IMR-90 (cell line): ENCODE data around the gene GPC2. TPM values are rescaled to one million over a fixed set of nuclear protein-coding genes. Genes with fewer than 3 reads are reported as not detected.

Experiments used
- ATAC-seq: fragments of 200-7000 bp; cut with Tn5 transposase; 2 replicates; pipeline ENCODE4 v1.9.1; 2020; ENCODE audit warnings: low read depth, mild to moderate bottlenecking, moderate library complexity
- BruUV-seq: library from RNA; stranded (reverse); fragments of 400-500 nt; replicated peaks from 2 replicates; lab custom pipeline; 2021; lab: Mats Ljungman, UMichigan
- CTCF ChIA-PET: fragments of 300-600 bp; formaldehyde crosslinking; extraction: SDS; loops from one replicate; lab custom pipeline; 2021; ENCODE audit warnings: antibody characterized with exemption; lab: Yijun Ruan, JAX
- POLR2A ChIA-PET: fragments of 300-600 bp; sonication (Branson Sonifier 250); formaldehyde crosslinking; loops from one replicate; lab custom pipeline; 2022; ENCODE audit warnings: antibody characterized with exemption; ENCODE audit not compliant: unreplicated experiment; lab: Charles Lee
- DNase-seq: peaks from one replicate; pipeline ENCODE4 v3.0.0; 2013
- H2AFZ ChIP-seq: replicated peaks from 2 replicates; pipeline ENCODE3; 2013; ENCODE audit warnings: low read length, mild to moderate bottlenecking; ENCODE audit not compliant: poor library complexity
- H2AK5ac ChIP-seq: 2 replicates; pipeline ENCODE4 v1.6.1; 2013; ENCODE audit warnings: low read depth, low read length, inconsistent platforms
- H2AK9ac ChIP-seq: replicated peaks from 2 replicates; pipeline ENCODE3; 2013; ENCODE audit warnings: mild to moderate bottlenecking, low read depth, low read length, moderate library complexity; ENCODE audit not compliant: poor library complexity
- H2BK120ac ChIP-seq: 2 replicates; pipeline ENCODE4 v1.6.1; 2013; ENCODE audit warnings: low read depth, low read length, inconsistent platforms
- H2BK15ac ChIP-seq: 3 replicates; pipeline ENCODE4 v1.6.1; 2013; ENCODE audit warnings: low read depth, low read length, inconsistent platforms
- H2BK20ac ChIP-seq: 2 replicates; pipeline ENCODE4 v1.6.1; 2013; ENCODE audit warnings: low read depth, mild to moderate bottlenecking, inconsistent platforms, low read length, moderate library complexity
- H2BK5ac ChIP-seq: 2 replicates; pipeline ENCODE4 v1.6.1; 2013; ENCODE audit warnings: mild to moderate bottlenecking, low read depth, low read length, inconsistent platforms; ENCODE audit not compliant: poor library complexity, severe bottlenecking
- H3K14ac ChIP-seq: replicated peaks from 2 replicates; pipeline ENCODE4 v1.6.1; 2013; ENCODE audit warnings: low read depth, low read length, inconsistent platforms
- H3K18ac ChIP-seq: 2 replicates; pipeline ENCODE4 v1.6.1; 2013; ENCODE audit warnings: low read depth, low read length, control low read depth
- H3K23ac ChIP-seq: 2 replicates; pipeline ENCODE4 v1.6.1; 2013; ENCODE audit warnings: low read depth, low read length, inconsistent platforms
- H3K27ac ChIP-seq: 2 replicates; pipeline ENCODE4 v1.5.1; 2013; ENCODE audit warnings: mild to moderate bottlenecking, control low read depth, low read length; ENCODE audit not compliant: insufficient read depth
- H3K27me3 ChIP-seq: 2 replicates; pipeline ENCODE4 v1.6.1; 2013; ENCODE audit warnings: low read length; ENCODE audit not compliant: control insufficient read depth, insufficient read depth
- H3K36me3 ChIP-seq: 2 replicates; pipeline ENCODE4 v1.6.1; 2013; ENCODE audit warnings: low read length, mixed read lengths; ENCODE audit not compliant: control insufficient read depth, insufficient read depth
- H3K4ac ChIP-seq: 2 replicates; pipeline ENCODE4 v1.6.1; 2013; ENCODE audit warnings: low read depth, low read length, inconsistent platforms
- H3K4me1 ChIP-seq: 2 replicates; pipeline ENCODE4 v1.6.1; 2013; ENCODE audit warnings: low read length, mixed read lengths; ENCODE audit not compliant: control insufficient read depth, insufficient read depth
- H3K4me2 ChIP-seq: 2 replicates; pipeline ENCODE4 v1.6.1; 2013; ENCODE audit warnings: low read depth, mild to moderate bottlenecking, control low read depth, low read length, moderate library complexity
- H3K4me3 ChIP-seq: 2 replicates; pipeline ENCODE4 v1.5.1; 2013; ENCODE audit warnings: low read depth, mild to moderate bottlenecking, control low read depth, low read length, moderate library complexity; ENCODE audit not compliant: insufficient read depth
- H3K56ac ChIP-seq: 2 replicates; pipeline ENCODE4 v1.6.1; 2013; ENCODE audit warnings: low read length, inconsistent platforms; ENCODE audit not compliant: insufficient read depth; ENCODE audit errors: extremely low read depth
- H3K79me1 ChIP-seq, 2 experiments: 2 replicates each; pipeline ENCODE4 v1.6.1; 2013; ENCODE audit warnings: low read length in 2 of 2, inconsistent platforms in 1 of 2, low read depth in 1 of 2
- H3K9ac ChIP-seq: 2 replicates; pipeline ENCODE4 v1.6.1; 2013; ENCODE audit warnings: low read depth, low read length, control low read depth
- H3K9me1 ChIP-seq: 2 replicates; pipeline ENCODE4 v1.6.1; 2013; ENCODE audit warnings: low read length, inconsistent platforms; ENCODE audit not compliant: insufficient read depth
- H3K9me3 ChIP-seq: 2 replicates; pipeline ENCODE4 v1.6.1; 2013; ENCODE audit warnings: low read length; ENCODE audit not compliant: control insufficient read depth, insufficient read depth
- H4K20me1 ChIP-seq: 2 replicates; pipeline ENCODE4 v1.6.1; 2013; ENCODE audit warnings: low read length, inconsistent platforms; ENCODE audit not compliant: insufficient read depth
- H4K5ac ChIP-seq: 2 replicates; pipeline ENCODE4 v1.6.1; 2013; ENCODE audit warnings: mild to moderate bottlenecking, low read depth, low read length, control low read depth
- H4K8ac ChIP-seq, 2 experiments: 2 replicates each; pipeline ENCODE4 v1.6.1; 2013; ENCODE audit warnings: low read depth in 2 of 2, low read length in 2 of 2, control low read depth in 1 of 2, inconsistent platforms in 1 of 2
- H4K91ac ChIP-seq: 2 replicates; pipeline ENCODE4 v1.6.1; 2013; ENCODE audit warnings: low read depth, low read length, inconsistent platforms; ENCODE audit not compliant: insufficient read depth
- BHLHE40 ChIP-seq: fragments of 150-350 bp; IDR thresholded peaks from 2 replicates; pipeline ENCODE4 v1.6.1; 2016; ENCODE audit warnings: mild to moderate bottlenecking, low read depth, low read length
- CTCF ChIP-seq: conservative IDR thresholded peaks from 2 replicates; pipeline ENCODE4 v1.5.1; 2012; ENCODE audit warnings: mild to moderate bottlenecking, low read depth, low read length, improper control_type of control experiment
- WGBS, 2 experiments: methylation state at CpG; one replicate each; pipeline versions ENCODE4 v1.1.5 to v1.1.7; 2013; ENCODE audit warnings: missing lambda C conversion rate in 2 of 2; ENCODE audit not compliant: insufficient read length in 1 of 2; ENCODE audit errors: extremely low coverage in 2 of 2; 5-methylcytosine and 5-hydroxymethylcytosine counted together
- dilution Hi-C: fragments of 300-500 bp; cut with HindIII; formaldehyde crosslinking; loops from one replicate; pipeline ENCODE4 v1.14.3; 2018; ENCODE audit warnings: low sequenced_read_pairs; ENCODE audit not compliant: unreplicated experiment
- in situ Hi-C: fragments of 300-500 bp; cut with MboI; formaldehyde crosslinking; loops from 3 replicates; pipeline ENCODE4 v1.14.3; 2019; ENCODE audit warnings: low sequenced_read_pairs, inconsistent platforms, mixed read lengths
- intact Hi-C: fragments of 100-400 bp; cut with micrococcal nuclease; formaldehyde crosslinking; loops from 2 replicates; pipeline ENCODE4 v1.10.0; 2022
- polyA plus RNA-seq, 3 experiments: library from polyadenylated mRNA; depleted of rRNA; stranded (reverse); fragments of >200 nt; gene quantifications; 2 replicates each; pipeline ENCODE4 v1.2.3, GENCODE V29; 2012; ENCODE audit warnings: low replicate concordance in 1 of 3
- total RNA-seq: library from RNA; depleted of rRNA; stranded (reverse); fragments of >200 nt; gene quantifications from 2 replicates; pipeline ENCODE4 v1.2.3, GENCODE V29; 2012

GPC2 gene
- total and polyA plus RNA-seq, 2 of the 4 experiments (the other 2 are of a cell fraction) = 1.8 to 6.0 TPM

DNA sequence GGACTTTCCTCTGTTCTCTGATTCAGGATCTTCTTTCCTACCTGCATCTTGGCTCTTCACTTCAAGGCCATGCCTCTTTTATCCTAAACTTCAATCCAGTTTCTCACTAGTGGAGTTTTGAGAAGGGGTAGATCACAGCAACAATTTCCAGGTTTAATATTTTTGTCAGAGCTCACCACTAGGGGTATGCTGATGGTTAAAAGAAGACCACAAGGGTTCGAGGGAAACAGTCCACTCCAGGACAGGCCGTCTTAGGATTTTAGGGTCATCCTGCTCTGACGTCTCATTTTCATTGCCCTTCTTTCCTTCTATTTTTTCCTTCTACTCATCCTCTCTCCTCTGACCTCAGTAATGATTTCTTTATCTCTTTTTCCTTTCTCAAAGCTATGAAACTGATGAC, 11.9 kb upstream of the GPC2 start:
- no peak overlapping the region for H2BK20ac ChIP-seq
- H3K27me3 ChIP-seq = no peaks in the 10 kb centered on the region
- H4K20me1 ChIP-seq = no peaks in the 10 kb centered on the region
- H3K9me3 ChIP-seq = no peaks in the 10 kb centered on the region
- no peak overlapping the region for H3K27ac ChIP-seq
- TF ChIP-seq CTCF = 0 out of 2 replicates have a peak, but pooled peaks have one; percentile 5
- TF ChIP-seq BHLHE40 = no peak
- intact Hi-C loops (no loop called here), dilution Hi-C loops (no loop called here), in situ Hi-C loops (no loop called here)
- no peak overlapping the region for H2BK120ac ChIP-seq
- no peak overlapping the region for H3K4ac ChIP-seq
- H2BK5ac ChIP-seq = no peak overlapping the region
- ChIA-PET CTCF (no interaction called here), POLR2A (no interaction called here)
- no peak overlapping the region for H3K14ac ChIP-seq
- H4K91ac ChIP-seq = no peak overlapping the region
- no peak overlapping the region for H3K4me3 ChIP-seq
- no peak overlapping the region for H3K4me2 ChIP-seq
- H3K9me1 ChIP-seq = no peaks in the 10 kb centered on the region
- no peaks in the 10 kb centered on the region for H3K36me3 ChIP-seq
- no peak overlapping the region for H2AK9ac ChIP-seq
- no TSS peak for BruUV-seq
- H2AFZ ChIP-seq = no peak overlapping the region
- H4K8ac ChIP-seq = no peak overlapping the region
- ATAC-seq (no peak), DNase-seq (no peak)
- H2AK5ac ChIP-seq = no peak overlapping the region
- H3K79me1 ChIP-seq = no peaks in the 10 kb centered on the region
- H3K56ac ChIP-seq = no peak overlapping the region
- peaks cover 2% of the 10 kb centered on the region; the same call in 1 of the 2 replicates for H3K4me1 ChIP-seq
- no peak overlapping the region; the same call in 2 of the 3 replicates for H2BK15ac ChIP-seq
- H3K18ac ChIP-seq = no peak overlapping the region
- H3K23ac ChIP-seq = no peak overlapping the region
- H4K5ac ChIP-seq = no peak overlapping the region
- WGBS, 2 experiments = no CpG with 5 or more reads among the region's 3 CpGs
- no peak overlapping the region for H3K9ac ChIP-seq
